OCI-LY1 (cell line): ENCODE measurements around the gene ABCC2.

Experiments used
- H2AFZ ChIP-seq: fragments of 200-600 bp; sonication (generic), shearing (Covaris generic); 2 replicates; pipeline ENCODE4 v1.6.0; 2014; ENCODE audit warnings: antibody characterized with exemption, mild to moderate bottlenecking, low read length
- H3F3A ChIP-seq: fragments of 200-600 bp; sonication (generic), shearing (Covaris generic); 2 replicates; pipeline ENCODE4 v1.6.0; 2014; ENCODE audit warnings: mild to moderate bottlenecking, antibody characterized with exemption, low read length, moderate library complexity; ENCODE audit not compliant: insufficient read depth
- H3K27ac ChIP-seq: fragments of 200-600 bp; sonication (generic); 2 replicates; pipeline ENCODE4 v1.5.1; 2014; ENCODE audit warnings: low read length, mixed run types, mild to moderate bottlenecking, low read depth; ENCODE audit not compliant: poor library complexity, severe bottlenecking
- H3K27me3 ChIP-seq: fragments of 200-600 bp; sonication (generic); 2 replicates; pipeline ENCODE4 v1.6.0; 2014; ENCODE audit warnings: antibody characterized with exemption, mild to moderate bottlenecking, low read length, moderate library complexity; ENCODE audit not compliant: insufficient read depth
- H3K36me3 ChIP-seq: fragments of 200-600 bp; sonication (generic); 2 replicates; pipeline ENCODE4 v1.6.1; 2014; ENCODE audit warnings: mild to moderate bottlenecking, antibody characterized with exemption, low read length, moderate library complexity, mixed read lengths; ENCODE audit not compliant: insufficient read depth
- H3K4me1 ChIP-seq: fragments of 200-600 bp; sonication (generic); 2 replicates; pipeline ENCODE4 v1.5.1; 2014; ENCODE audit warnings: mild to moderate bottlenecking, low read length, moderate library complexity; ENCODE audit not compliant: insufficient read depth, severe bottlenecking
- H3K4me2 ChIP-seq: fragments of 200-600 bp; sonication (generic), shearing (Covaris generic); 2 replicates; pipeline ENCODE4 v1.6.1; 2014; ENCODE audit warnings: low read length
- H3K4me3 ChIP-seq: fragments of 200-600 bp; sonication (generic); 2 replicates; pipeline ENCODE4 v1.5.1; 2014; ENCODE audit warnings: low read length, low read depth, mild to moderate bottlenecking, mixed read lengths; ENCODE audit not compliant: poor library complexity, severe bottlenecking
- H3K79me2 ChIP-seq: fragments of 200-600 bp; shearing (Covaris generic); 2 replicates; pipeline ENCODE4 v1.6.1; 2016; ENCODE audit warnings: mixed run types, low read length, mixed read lengths; ENCODE audit not compliant: insufficient read depth
- H3K9ac ChIP-seq: fragments of 200-600 bp; sonication (generic), shearing (Covaris generic); 2 replicates; pipeline ENCODE4 v1.6.1; 2014; ENCODE audit warnings: mild to moderate bottlenecking, low read length, mixed read lengths
- H3K9me2 ChIP-seq: fragments of 200-600 bp; sonication (generic), shearing (Covaris generic); 2 replicates; pipeline ENCODE4 v1.6.1; 2014; ENCODE audit warnings: low read depth, mild to moderate bottlenecking, low read length, mixed read lengths
- H3K9me3 ChIP-seq: fragments of 200-600 bp; shearing (Covaris generic); 2 replicates; pipeline ENCODE4 v1.6.1; 2014; ENCODE audit warnings: low read length, mixed read lengths
- H4K20me1 ChIP-seq: fragments of 200-600 bp; sonication (generic), shearing (Covaris generic); 2 replicates; pipeline ENCODE4 v1.6.0; 2016; ENCODE audit warnings: mild to moderate bottlenecking, low read length; ENCODE audit not compliant: insufficient read depth
- EZH2 ChIP-seq: fragments of 200-600 bp; sonication (generic), shearing (Covaris generic); IDR thresholded peaks from 2 replicates; pipeline ENCODE4 v1.8.0; 2017; ENCODE audit warnings: borderline replicate concordance, mixed run types, mild to moderate bottlenecking, antibody characterized with exemption, low read length, moderate library complexity, mixed read lengths
- TF ChIP-seq, protein P1 (sequence below): fragments of 200-600 bp; sonication (generic), shearing (Covaris generic); IDR thresholded peaks from 2 replicates; pipeline ENCODE4 v1.5.1; 2017; ENCODE audit warnings: mild to moderate bottlenecking, antibody characterized with exemption, low read length, moderate library complexity, mixed read lengths

The ABCC2 gene

GRCh38 chr10:99852481-99853213, 70.2 kb downstream of the ABCC2 start:
- no peaks in the 10 kb centered on the region for H3K79me2 ChIP-seq
- H3K4me3 ChIP-seq, result no peak overlapping the region
- no peak overlapping the region for H3K9ac ChIP-seq
- no peak overlapping the region for H2AFZ ChIP-seq
- H3K27me3 ChIP-seq, result no peaks in the 10 kb centered on the region
- H3K36me3 ChIP-seq, result no peaks in the 10 kb centered on the region
- no peaks in the 10 kb centered on the region for H4K20me1 ChIP-seq
- H3K4me2 ChIP-seq, result no peak overlapping the region
- no peaks in the 10 kb centered on the region for H3K4me1 ChIP-seq
- no peaks in the 10 kb centered on the region for H3K9me3 ChIP-seq
- H3K27ac ChIP-seq, result no peak overlapping the region
- TF ChIP-seq EZH2, result no peak
- H3F3A ChIP-seq, result no peaks in the 10 kb centered on the region
- no peaks in the 10 kb centered on the region for H3K9me2 ChIP-seq

DNA sequence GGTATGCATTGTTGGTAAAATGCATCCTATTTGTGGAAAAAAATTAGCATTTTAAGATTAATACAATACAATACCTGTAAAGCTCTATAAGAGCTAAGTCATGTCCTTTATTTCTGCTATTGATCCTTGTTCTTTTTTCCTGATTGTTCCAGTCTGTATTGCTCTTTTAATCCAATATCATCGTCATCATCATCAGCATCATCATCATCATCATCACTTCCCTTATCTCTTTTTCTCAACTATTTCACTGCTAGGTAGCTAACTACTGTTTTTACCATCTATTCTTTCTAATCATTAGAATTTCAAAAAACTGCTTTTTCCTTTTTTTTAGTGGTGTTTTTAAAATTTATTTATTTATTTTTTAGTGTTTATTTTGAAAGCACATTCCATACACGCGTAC, 71.2 kb downstream of the ABCC2 start:
- H3K27ac ChIP-seq, result no peak overlapping the region
- no peak overlapping the region for H2AFZ ChIP-seq
- H3K79me2 ChIP-seq, result no peaks in the 10 kb centered on the region
- H3K9ac ChIP-seq, result no peak overlapping the region
- no peaks in the 10 kb centered on the region for H3K9me2 ChIP-seq
- H4K20me1 ChIP-seq, result no peaks in the 10 kb centered on the region
- H3K4me3 ChIP-seq, result no peak overlapping the region
- no peaks in the 10 kb centered on the region for H3F3A ChIP-seq
- no peaks in the 10 kb centered on the region for H3K4me1 ChIP-seq
- TF ChIP-seq EZH2, result no peak
- TF ChIP-seq, protein P1, sequence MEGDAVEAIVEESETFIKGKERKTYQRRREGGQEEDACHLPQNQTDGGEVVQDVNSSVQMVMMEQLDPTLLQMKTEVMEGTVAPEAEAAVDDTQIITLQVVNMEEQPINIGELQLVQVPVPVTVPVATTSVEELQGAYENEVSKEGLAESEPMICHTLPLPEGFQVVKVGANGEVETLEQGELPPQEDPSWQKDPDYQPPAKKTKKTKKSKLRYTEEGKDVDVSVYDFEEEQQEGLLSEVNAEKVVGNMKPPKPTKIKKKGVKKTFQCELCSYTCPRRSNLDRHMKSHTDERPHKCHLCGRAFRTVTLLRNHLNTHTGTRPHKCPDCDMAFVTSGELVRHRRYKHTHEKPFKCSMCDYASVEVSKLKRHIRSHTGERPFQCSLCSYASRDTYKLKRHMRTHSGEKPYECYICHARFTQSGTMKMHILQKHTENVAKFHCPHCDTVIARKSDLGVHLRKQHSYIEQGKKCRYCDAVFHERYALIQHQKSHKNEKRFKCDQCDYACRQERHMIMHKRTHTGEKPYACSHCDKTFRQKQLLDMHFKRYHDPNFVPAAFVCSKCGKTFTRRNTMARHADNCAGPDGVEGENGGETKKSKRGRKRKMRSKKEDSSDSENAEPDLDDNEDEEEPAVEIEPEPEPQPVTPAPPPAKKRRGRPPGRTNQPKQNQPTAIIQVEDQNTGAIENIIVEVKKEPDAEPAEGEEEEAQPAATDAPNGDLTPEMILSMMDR, result no peak
- H3K36me3 ChIP-seq, result no peaks in the 10 kb centered on the region
- H3K9me3 ChIP-seq, result no peaks in the 10 kb centered on the region
- H3K27me3 ChIP-seq, result no peaks in the 10 kb centered on the region
- H3K4me2 ChIP-seq, result no peak overlapping the region

- Histone ChIP-seq H3K36me3 (no peaks in the 10 kb centered on the region), H3K9me3 (no peaks in the 10 kb centered on the region), H3K27ac (no peak overlapping the region), H3K79me2 (no peaks in the 10 kb centered on the region), H3K4me2 (no peak overlapping the region), H3K9me2 (no peaks in the 10 kb centered on the region), H4K20me1 (no peaks in the 10 kb centered on the region), H3K27me3 (no peaks in the 10 kb centered on the region), H3K4me1 (no peaks in the 10 kb centered on the region), H3K4me3 (no peak overlapping the region), H3F3A (no peaks in the 10 kb centered on the region), H2AFZ (no peak overlapping the region), H3K9ac (no peak overlapping the region)
- TF ChIP-seq EZH2, result no peak
- TF ChIP-seq, protein P1, result no peak
Observed at GRCh38 chr10:99854860-99855259, 72.4 kb downstream of the ABCC2 start.
